ENCODE measurements around the gene PDLIM1.

GRCh38 chr10:95236068-95236903, 54.5 kb downstream of the PDLIM1 start:
- TF ChIP-seq CTCF (optimal IDR thresholded peaks at IDR 0.05 in 1 of 3, IDR thresholded peaks at IDR 0.05 in 1 of 3, conservative IDR thresholded peaks at IDR 0.05 in 1 of 3; ENCODE audit: extremely low read depth in 1 of 3, insufficient read depth in 2 of 3, low read length in 3 of 3): no peak
- no peak for TF ChIP-seq EZH2 (IDR thresholded peaks at IDR 0.05; ENCODE audit: low read length)

Data from keratinocyte (primary cell).